Common myeloid progenitor, CD34-positive (primary cell): ENCODE data around the gene ADGRL1.
"Not testable (repeated sequence)": the region's sequence is repeated elsewhere in the genome, so short reads cannot be mapped to it uniquely, and the experiment has no call there.

Experiments
- CTCF ChIA-PET: fragments of 350-600 bp; sonication (Branson Sonifier 250); formaldehyde crosslinking; loops from one replicate; lab custom pipeline; 2021; ENCODE audit warnings: antibody characterized with exemption; lab: Charles Lee
- POLR2A ChIA-PET: fragments of 350-600 bp; sonication (Branson Sonifier 250); formaldehyde crosslinking; loops from one replicate; lab custom pipeline; 2021; ENCODE audit warnings: antibody characterized with exemption; lab: Charles Lee
- DNase-seq, 3 donors: peaks; one replicate each; pipeline versions ENCODE4 v3.0.0 to v3.0.0-alpha.2; 2013
- H3K27ac ChIP-seq, 2 experiments: 1 replicate in 1 of 2; 2 replicates in 1 of 2; pipeline ENCODE4 v1.7.0; 2013; ENCODE audit warnings: inconsistent platforms in 2 of 2, low read length in 2 of 2, mild to moderate bottlenecking in 2 of 2, low read depth in 1 of 2, moderate library complexity in 1 of 2; ENCODE audit not compliant: severe bottlenecking in 2 of 2, insufficient read depth in 1 of 2, poor library complexity in 1 of 2
- H3K27me3 ChIP-seq, 5 experiments: replicated peaks in 2 of 5; 1 replicate in 3 of 5; 2 replicates in 2 of 5; pipeline versions ENCODE4 v1.6.1 to v1.7.0; 2013; ENCODE audit warnings: low read length in 4 of 5, mild to moderate bottlenecking in 2 of 5, moderate library complexity in 2 of 5, inconsistent platforms in 1 of 5; ENCODE audit not compliant: insufficient read depth in 5 of 5, control insufficient read depth in 4 of 5
- H3K36me3 ChIP-seq, 4 experiments: 1 replicate in 2 of 4; 2 replicates in 2 of 4; pipeline versions ENCODE4 v1.6.1 to v1.7.0; 2013; ENCODE audit warnings: low read length in 3 of 4, control low read depth in 1 of 4, mild to moderate bottlenecking in 1 of 4; ENCODE audit not compliant: control insufficient read depth in 4 of 4, insufficient read depth in 4 of 4
- H3K4me1 ChIP-seq, 4 experiments: 1 replicate in 3 of 4; 2 replicates in 1 of 4; pipeline versions ENCODE4 v1.6.1 to v1.7.1; 2013; ENCODE audit warnings: low read length in 3 of 4, mild to moderate bottlenecking in 3 of 4, control low read depth in 1 of 4, inconsistent platforms in 1 of 4, moderate library complexity in 1 of 4; ENCODE audit not compliant: control insufficient read depth in 4 of 4, insufficient read depth in 4 of 4; ENCODE audit errors: control extremely low read depth in 1 of 4
- H3K4me3 ChIP-seq, 7 experiments: 1 replicate in 4 of 7; 2 replicates in 3 of 7; pipeline versions ENCODE4 v1.5.1 to v1.7.0; 2013; ENCODE audit warnings: mild to moderate bottlenecking in 7 of 7, low read length in 6 of 7, moderate library complexity in 6 of 7, inconsistent platforms in 2 of 7, low read depth in 2 of 7, control low read depth in 1 of 7; ENCODE audit not compliant: insufficient read depth in 4 of 7, control insufficient read depth in 1 of 7; ENCODE audit errors: extremely low read depth in 1 of 7
- H3K9me3 ChIP-seq, 5 experiments: 1 replicate in 4 of 5; 2 replicates in 1 of 5; pipeline versions ENCODE4 v1.6.1 to v1.7.1; 2013; ENCODE audit warnings: low read length in 4 of 5, mild to moderate bottlenecking in 2 of 5, inconsistent platforms in 1 of 5, low read depth in 1 of 5, moderate library complexity in 1 of 5; ENCODE audit not compliant: control insufficient read depth in 4 of 5, insufficient read depth in 2 of 5; ENCODE audit errors: control extremely low read depth in 1 of 5
- WGBS: methylation state at CpG from one replicate; pipeline ENCODE4 v1.1.5; 2013; ENCODE audit not compliant: insufficient coverage; 5-methylcytosine and 5-hydroxymethylcytosine counted together

ADGRL1 gene

GRCh38 chr19:14243718-14244117, 37.7 kb upstream of the ADGRL1 start:
- WGBS, result 96% methylated on average over 5 of the region's 12 CpGs

GRCh38 chr19:14237014-14237941, 31.3 kb upstream of the ADGRL1 start:
- no peak overlapping the region for H3K4me3 ChIP-seq
- H3K27ac ChIP-seq, result no peak overlapping the region
- peaks cover 0 to 5% (median 0%) of the 10 kb centered on the region in 5 experiments for H3K9me3 ChIP-seq
- H3K27me3 ChIP-seq, result no peaks in the 10 kb centered on the region
- POLR2A ChIA-PET, result interaction anchor here (0.7 kb wide), 1 partner anchor 65 kb away, joined by 7 read pairs; no protein-coding TSS in a partner anchor
- H3K36me3 ChIP-seq, result no peaks in the 10 kb centered on the region
- CTCF ChIA-PET, result interaction anchor here (1.0 to 1.1 kb wide), 2 partner anchors 16 to 19 kb away, joined by 3 to 4 read pairs; no protein-coding TSS in a partner anchor
- H3K4me1 ChIP-seq, result no peaks in the 10 kb centered on the region
- WGBS, result 80% methylated on average over 4 of the region's 5 CpGs
- DNase-seq, result no peak

More at GRCh38 chr19:14243718-14244117, 37.7 kb upstream of the ADGRL1 start:
- H3K27me3 ChIP-seq, H3K27ac ChIP-seq, H3K4me3 ChIP-seq, DNase-seq, H3K9me3 ChIP-seq, POLR2A ChIA-PET, CTCF ChIA-PET, H3K36me3 ChIP-seq, H3K4me1 ChIP-seq: not testable (repeated sequence)

- H3K27ac ChIP-seq, H3K4me1 ChIP-seq, DNase-seq, H3K9me3 ChIP-seq, H3K27me3 ChIP-seq, CTCF ChIA-PET, H3K36me3 ChIP-seq, H3K4me3 ChIP-seq, POLR2A ChIA-PET: not testable (repeated sequence)
- 93% methylated on average over 3 of the region's 4 CpGs for WGBS
Measured at GRCh38 chr19:14232945-14233344, 27.0 kb upstream of the ADGRL1 start.

GRCh38 chr19:14228446-14229071, 22.6 kb upstream of the ADGRL1 start:
- not testable (repeated sequence) for DNase-seq, H3K27ac ChIP-seq
- WGBS, result 33% methylated on average over 1 of the region's 17 CpGs

GRCh38 chr19:14226498-14226897, 20.5 kb upstream of the ADGRL1 start:
- WGBS, result 100% methylated on average over 1 of the region's 6 CpGs
- not testable (repeated sequence) for H3K4me3 ChIP-seq, H3K9me3 ChIP-seq, H3K4me1 ChIP-seq, H3K36me3 ChIP-seq, H3K27me3 ChIP-seq, H3K27ac ChIP-seq
- peak in 1 of 3 donors; percentile 53 for DNase-seq
- ChIA-PET CTCF (interaction anchor here (1.8 kb wide), 1 partner anchor 8 kb away, joined by 4 read pairs; no protein-coding TSS in a partner anchor), POLR2A (interaction anchor here (0.6 kb wide), 1 partner anchor 107 kb away, joined by 3 read pairs; no protein-coding TSS in a partner anchor)

More at GRCh38 chr19:14228446-14229071, 22.6 kb upstream of the ADGRL1 start:
- H3K27me3 ChIP-seq, H3K4me1 ChIP-seq, H3K36me3 ChIP-seq, POLR2A ChIA-PET, H3K9me3 ChIP-seq: not testable (repeated sequence)
- peak overlapping the region in 2 of 7 experiments; percentile 8 to 33 for H3K4me3 ChIP-seq
- CTCF ChIA-PET, result interaction anchor here (1.8 kb wide), 1 partner anchor 10 kb away, joined by 4 read pairs; no protein-coding TSS in a partner anchor

GRCh38 chr19:14222886-14223285, 16.9 kb upstream of the ADGRL1 start:
- ChIA-PET POLR2A (no interaction called here), CTCF (interaction anchor here (1.0 to 1.6 kb wide), 2 partner anchors 53 to 67 kb away, joined by 3 to 4 read pairs; no protein-coding TSS in a partner anchor)
- Histone ChIP-seq H3K36me3 (no peaks in the 10 kb centered on the region), H3K4me1 (peaks cover 0 to 5% (median 0%) of the 10 kb centered on the region in 4 experiments), H3K27me3 (no peaks in the 10 kb centered on the region), H3K27ac (no peak overlapping the region), H3K4me3 (no peak overlapping the region), H3K9me3 (no peaks in the 10 kb centered on the region)
- WGBS, result 95% methylated on average over 15 of the region's 16 CpGs
- DNase-seq, result no peak
